Articular chondrocyte of knee joint (primary cell): Measurements from ENCODE around the gene ARG2. TPM values are rescaled to one million over a fixed set of nuclear protein-coding genes. Genes with fewer than 3 reads are reported as not detected.

Experiments
- small RNA-seq: library from RNA; depleted of rRNA; stranded (forward); fragments of <200 nt; gene quantifications from one replicate; pipeline ENCODE3, GENCODE V24; 2012
- total RNA-seq: library from RNA; depleted of rRNA; stranded (reverse); fragments of >200 nt; gene quantifications from 2 replicates; pipeline ENCODE4 v1.2.3, GENCODE V29; 2012

Gene ARG2
- total RNA-seq = 2.3 and 3.7 TPM in 2 replicates

GRCh38 chr14:67619446-67620216 is at the start of gene ARG2:
Gene ARG2 (plus strand): TSS chr14:67619920. CDS start chr14:67619978, 58 bp downstream.

GRCh38 chr14:67599698-67600561 is 19.8 kb upstream of the ARG2 start, which contains the start of gene PIGH:
Gene PIGH (minus strand): TSS chr14:67600268. CDS start chr14:67600203, 65 bp downstream.

GRCh38 chr14:67674480-67675218 is 54.9 kb downstream of the ARG2 start, which contains the start of gene VTI1B:
Gene VTI1B (minus strand): TSS chr14:67674632. CDS start chr14:67674489, 143 bp downstream.

GRCh38 chr14:67695394-67695949 is 75.8 kb downstream of the ARG2 start, which contains the start of gene RDH11:
Gene RDH11 (minus strand): TSS chr14:67695764. CDS start chr14:67695703, 61 bp downstream.

Small RNAs within 50 kb of the gene (small RNA-seq; reads per million reads assigned to genes)
- not detected for gene AL132640.3
- gene RF00019 = not detected
- gene RNA5SP386 = not detected

Other genes with a start within 250 kb of the ARG2 start
- 0.54 TPM in 1 of 2 replicates, not detected in the other for gene PLEK2, start 207.8 kb upstream of the ARG2 start, total RNA-seq
- gene TMEM229B, start 131.2 kb upstream of the ARG2 start, total RNA-seq = 1.2 and 1.8 TPM in 2 replicates
- gene PLEKHH1, start 86.6 kb upstream of the ARG2 start, total RNA-seq = 0.26 and 0.86 TPM in 2 replicates
- gene PIGH, start 19.7 kb upstream of the ARG2 start, total RNA-seq = 18.2 and 18.3 TPM in 2 replicates
- gene VTI1B, start 54.7 kb downstream of the ARG2 start, total RNA-seq = 66.3 and 78.4 TPM in 2 replicates
- gene RDH11, start 75.8 kb downstream of the ARG2 start, total RNA-seq = 77.8 and 85.8 TPM in 2 replicates
- not detected in 2 replicates for gene RDH12, start 82.0 kb downstream of the ARG2 start, total RNA-seq
- gene ZFYVE26, start 196.7 kb downstream of the ARG2 start, total RNA-seq = 32.3 and 35.8 TPM in 2 replicates
- gene RAD51B, start 199.9 kb downstream of the ARG2 start, total RNA-seq = 20.4 and 27.7 TPM in 2 replicates